ENCODE measurements around the gene MOB2. TPM values are rescaled to one million over a fixed set of nuclear protein-coding genes. Genes with fewer than 3 reads are reported as not detected.

The MOB2 gene
- total and polyA plus RNA-seq, 9 of the 15 experiments (the other 6 are each of a cell fraction or from before 2014, with no cell fraction given) = 0.17 to 36.8 (median 19.2) TPM

DNA sequence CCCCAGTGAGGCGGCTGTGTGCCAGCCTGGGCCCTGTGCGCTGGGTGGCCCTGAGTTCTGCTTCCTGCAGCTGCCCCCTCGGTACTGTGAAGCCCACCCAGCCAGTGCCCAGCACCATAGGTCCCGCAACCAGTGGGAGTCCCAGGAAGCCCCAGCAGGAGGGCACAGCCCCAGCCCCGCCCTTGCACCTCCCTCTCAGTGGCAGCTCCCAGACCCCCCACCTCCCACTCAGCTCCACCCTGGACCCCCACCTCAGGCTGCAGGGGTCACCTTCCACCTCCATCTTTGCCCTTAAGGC, 30.9 kb downstream of the MOB2 start:
- no peaks in the 10 kb centered on the region for H3K9me3 ChIP-seq (replicated peaks; ENCODE audit: control insufficient read depth, insufficient read depth, low read depth, low read length)
- ATAC-seq = no peak
- H3K9me1 ChIP-seq (ENCODE audit: control insufficient read depth, insufficient read depth, low read length) = no peaks in the 10 kb centered on the region
- no peaks in the 10 kb centered on the region for H3K79me2 ChIP-seq (ENCODE audit: control insufficient read depth, insufficient read depth, low read length)
- no peak overlapping the region for H3K4me2 ChIP-seq (ENCODE audit: insufficient read depth, low read length)
- ChIA-PET POLR2A (no interaction called here), CTCF (ENCODE audit: low intra/inter-chr PET ratio) (no interaction called here)
- peaks cover 25% of the 10 kb centered on the region for H4K20me1 ChIP-seq (replicated peaks; ENCODE audit: control insufficient read depth, insufficient read depth, low read length)
- no peak for FAIRE-seq
- H3K36me3 ChIP-seq (ENCODE audit: control insufficient read depth, insufficient read depth, low read length) = no peaks in the 10 kb centered on the region
- H3K9ac ChIP-seq (ENCODE audit: insufficient read depth in 1 of 2, low read depth in 2 of 2, low read length in 2 of 2) = no peak overlapping the region
- H3K4me3 ChIP-seq = no peak overlapping the region
- no TSS peak for BruUV-seq (replicated peaks)
- in situ Hi-C loops (cut with MboI) = no loop called here
- intact Hi-C loops (cut with micrococcal nuclease) = loop anchor here (10.0 kb wide), 1 partner anchor 119 kb away; the partner anchor contains the start of gene DUSP8
- H2AFZ ChIP-seq (ENCODE audit: low read depth, low read length) = no peak overlapping the region
- H3K27me3 ChIP-seq (ENCODE audit: control insufficient read depth in 2 of 2, insufficient read depth in 2 of 2, low read length in 2 of 2) = peaks cover 9 to 45% of the 10 kb centered on the region in 2 experiments; a peak in 3 of 5 replicates
- TF ChIP-seq ZC3H8 (IDR thresholded peaks at IDR 0.05) (no peak), NRF1 (conservative IDR thresholded peaks at IDR 0.05 in 1 of 2, IDR thresholded peaks at IDR 0.05 in 1 of 2) (no peak), JUND (IDR thresholded peaks at IDR 0.05; ENCODE audit: borderline replicate concordance, low read depth, low read length) (no peak), JUND (tag; IDR thresholded peaks at IDR 0.05; ENCODE audit: borderline replicate concordance, low read depth, low read length) (no peak), KLF6 (CRISPR knock-in tag; IDR thresholded peaks at IDR 0.05; ENCODE audit: borderline replicate concordance) (no peak), XRCC4 (IDR thresholded peaks at IDR 0.05; ENCODE audit: extremely low read depth, insufficient read depth, insufficient read length) (no peak), NFIX (CRISPR knock-in tag; IDR thresholded peaks at IDR 0.05; ENCODE audit: low read depth) (no peak), RBM25 (IDR thresholded peaks at IDR 0.05; ENCODE audit: low read depth, low read length, severe bottlenecking) (no peak)
- TF ChIP-seq, protein P1, sequence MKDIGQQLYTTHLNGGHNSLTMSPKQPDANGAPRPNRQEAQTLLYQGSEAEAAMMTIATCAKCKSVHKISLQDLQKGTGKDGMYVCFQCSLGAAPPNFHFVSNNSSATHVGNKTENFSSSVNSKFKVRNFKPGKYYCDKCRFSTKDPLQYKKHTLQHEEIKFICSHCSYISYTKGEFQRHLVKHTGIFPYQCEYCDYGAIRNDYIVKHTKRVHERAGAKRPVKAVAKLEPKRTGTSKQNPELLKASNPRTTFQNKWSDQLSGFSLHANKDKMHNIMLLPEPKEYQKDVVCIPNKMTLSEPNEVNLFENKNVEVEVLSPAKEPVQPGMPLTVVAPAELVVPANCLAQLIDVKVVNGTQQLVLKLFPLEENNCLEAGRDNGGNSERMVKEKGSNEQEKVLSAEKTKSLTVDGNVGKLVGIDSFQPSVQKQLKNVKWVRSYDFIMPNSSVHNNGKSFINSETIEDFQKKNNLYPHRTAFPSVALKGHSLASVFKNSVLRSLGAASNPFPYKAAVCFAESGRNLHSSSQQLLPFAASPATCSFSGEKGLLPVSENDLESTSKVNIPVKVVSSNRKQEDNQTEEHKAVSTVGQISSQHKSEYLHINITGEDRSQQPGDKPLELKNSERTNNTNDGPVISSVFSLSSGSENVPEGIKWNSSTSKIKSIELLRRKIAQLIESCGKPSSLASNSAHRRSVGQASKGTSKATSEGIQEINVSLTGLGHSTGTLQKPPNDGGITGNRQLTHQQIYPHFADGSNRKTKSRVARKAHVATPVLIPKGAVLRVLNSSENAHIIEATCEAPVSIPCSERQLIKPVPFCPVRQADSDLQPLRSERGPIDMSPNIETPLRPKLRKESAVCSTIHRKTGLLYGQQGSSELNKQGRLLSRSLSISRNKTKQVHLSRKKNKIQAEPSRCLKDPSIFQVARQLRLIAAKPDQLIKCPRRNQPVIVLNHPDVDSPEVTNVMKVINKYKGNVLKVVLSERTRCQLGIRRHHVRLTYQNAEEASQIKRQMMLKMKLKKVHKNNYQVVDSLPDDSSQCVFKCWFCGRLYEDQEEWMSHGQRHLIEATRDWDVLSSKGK (CRISPR knock-in tag; IDR thresholded peaks at IDR 0.05) = no peak
- H3K4me1 ChIP-seq (replicated peaks in 1 of 2; ENCODE audit: control insufficient read depth in 2 of 2, insufficient read depth in 2 of 2, low read length in 2 of 2) = peaks cover 0 to 79% of the 10 kb centered on the region in 2 experiments; a peak in 2 of 5 replicates
- DNase-seq (ENCODE audit: extremely low read depth in 1 of 4, low spot score in 3 of 4) = no peak
- no peak overlapping the region for H3K27ac ChIP-seq (ENCODE audit: extremely low read depth, low read depth, low read length)
- WGBS (ENCODE audit: insufficient coverage, low coverage, missing lambda C conversion rate) = 17% methylated on average over 4 of the region's 5 CpGs
